Esophagus muscularis mucosa (tissue), 4 donors: ENCODE measurements around the gene AFTPH. TPM values are rescaled to one million over a fixed set of nuclear protein-coding genes. Genes with fewer than 3 reads are reported as not detected.

Experiments used
- DNase-seq: peaks from one replicate; pipeline ENCODE4 v3.0.0-alpha.2; 2017; ENCODE audit errors: extremely low spot score
- H3K27ac ChIP-seq, 4 donors: fragments of 200-600 bp; sonication (generic); replicated peaks in 1 of 4; 1 replicate in 3 of 4; 2 replicates in 1 of 4; pipeline ENCODE4 v1.5.1; 2016 to 2019; ENCODE audit warnings: mild to moderate bottlenecking in 1 of 4
- H3K27me3 ChIP-seq, 4 donors: fragments of 200-600 bp; sonication (generic); one replicate each; pipeline versions ENCODE4 v1.5.1 to v1.6.0; 2016 to 2019
- H3K36me3 ChIP-seq, 4 donors: fragments of 200-600 bp; sonication (generic); one replicate each; pipeline ENCODE4 v1.5.1; 2016 to 2019
- H3K4me1 ChIP-seq, 4 donors: fragments of 200-600 bp; sonication (generic); one replicate each; pipeline ENCODE4 v1.5.1; 2016 to 2019
- H3K4me3 ChIP-seq, 4 donors: fragments of 200-600 bp; sonication (generic); 1 replicate in 2 of 4; 2 replicates in 2 of 4; pipeline ENCODE4 v1.5.1; 2016 to 2019; ENCODE audit warnings: mild to moderate bottlenecking in 4 of 4, moderate library complexity in 1 of 4
- H3K9me3 ChIP-seq, 4 donors: fragments of 200-600 bp; sonication (generic); 1 replicate in 3 of 4; 2 replicates in 1 of 4; pipeline ENCODE4 v1.5.1; 2016 to 2019
- CTCF ChIP-seq, 3 experiments: fragments of 200-600 bp in 2 of 3; fragments of 450-650 bp in 1 of 3; sonication (generic) in 2 of 3; IDR thresholded peaks; one replicate each; pipeline ENCODE4 v1.5.1; 2017 to 2019; ENCODE audit warnings: antibody characterized with exemption in 3 of 3, mild to moderate bottlenecking in 2 of 3, moderate library complexity in 1 of 3
- EP300 ChIP-seq: sonication (generic); formaldehyde crosslinking; IDR thresholded peaks from one replicate; pipeline ENCODE4 v1.6.1; 2017; ENCODE audit warnings: antibody characterized with exemption
- POLR2A ChIP-seq: fragments of 450-650 bp; IDR thresholded peaks from one replicate; pipeline ENCODE4 v1.6.1; 2017; ENCODE audit warnings: antibody characterized with exemption, moderate library complexity, mild to moderate bottlenecking, low read depth
- POLR2AphosphoS5 ChIP-seq, 2 donors: sonication (generic); formaldehyde crosslinking; IDR thresholded peaks; one replicate each; pipeline ENCODE4 v1.6.1; 2017; ENCODE audit warnings: antibody characterized with exemption in 2 of 2
- WGBS: methylation state at CpG from one replicate; pipeline ENCODE4 v1.1.5; 2018; 5-methylcytosine and 5-hydroxymethylcytosine counted together
- intact Hi-C: fragments of 100-400 bp; cut with DNase I; formaldehyde crosslinking; loops from one replicate; pipeline ENCODE4 v1.15.1; 2023
- total RNA-seq, 4 donors: library from RNA; depleted of rRNA; stranded (reverse); fragments of >200 nt; gene quantifications; one replicate each; pipeline versions ENCODE4 v1.1.0 to v1.2.1, GENCODE V29; 2016

Gene AFTPH
- total RNA-seq, 4 donors from 2014 or later: 27.5 to 36.1 (median 35.7) TPM

GRCh38 chr2:64586054-64586453 lies 61.9 kb downstream of the AFTPH start:
- intact Hi-C loops: loop anchor here (2.0 to 10.0 kb wide), 3 partner anchors 279 to 989 kb away; no protein-coding TSS in a partner anchor
- WGBS: 89% methylated on average over 4 of the region's 4 CpGs
- Histone ChIP-seq H3K27ac (no peak overlapping the region), H3K4me1 (peaks cover 0 to 5% (median 0%) of the 10 kb centered on the region in 4 donors), H3K27me3 (no peaks in the 10 kb centered on the region), H3K36me3 (peaks cover 19 to 59% (median 35%) of the 10 kb centered on the region in 4 donors), H3K9me3 (no peaks in the 10 kb centered on the region), H3K4me3 (no peak overlapping the region)
- TF ChIP-seq POLR2A: no peak
- TF ChIP-seq POLR2AphosphoS5 (IDR thresholded peaks at IDR 0.05): no peak
- TF ChIP-seq CTCF (IDR thresholded peaks at IDR 0.05): no peak
- TF ChIP-seq EP300: no peak
- no peak for DNase-seq

- no peak overlapping the region for H3K4me3 ChIP-seq
- peaks cover 27 to 64% (median 43%) of the 10 kb centered on the region in 4 donors for H3K36me3 ChIP-seq
- WGBS: 49% methylated on average over 6 of the region's 6 CpGs
- no peak overlapping the region for H3K27ac ChIP-seq
- H3K27me3 ChIP-seq: no peaks in the 10 kb centered on the region
- intact Hi-C loops: loop anchor here (2.0 to 10.0 kb wide), 3 partner anchors 278 to 988 kb away; no protein-coding TSS in a partner anchor
- peaks cover 0 to 5% (median 0%) of the 10 kb centered on the region in 4 donors for H3K4me1 ChIP-seq
- no peak for DNase-seq
- no peaks in the 10 kb centered on the region for H3K9me3 ChIP-seq
- TF ChIP-seq EP300 (no peak), POLR2A (no peak), POLR2AphosphoS5 (IDR thresholded peaks at IDR 0.05) (no peak), CTCF (IDR thresholded peaks at IDR 0.05) (peak; percentile 64 to 69 (median 67))
These were observed 62.9 kb downstream of the AFTPH start for GRCh38 chr2:64586883-64587481.

DNA sequence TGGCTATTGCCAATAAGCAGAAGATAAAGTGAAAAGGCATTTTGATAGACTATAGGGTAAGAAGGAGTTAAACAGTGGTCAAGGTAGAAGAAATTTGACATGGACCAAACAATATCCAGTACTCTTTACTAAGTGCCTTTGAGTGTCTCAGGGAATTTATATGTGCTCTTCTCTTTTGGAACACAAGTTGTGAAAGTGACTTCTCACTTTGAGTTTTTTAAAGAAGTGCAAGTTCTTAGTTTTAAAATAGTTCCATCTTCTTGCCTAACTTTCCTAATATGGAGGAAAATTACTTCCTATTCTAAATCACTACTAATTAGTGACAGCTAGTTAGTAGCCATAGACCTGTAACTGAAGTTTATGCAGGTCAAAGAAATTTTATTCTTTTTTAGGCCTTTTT lies 63.4 kb downstream of the AFTPH start:
- H3K27ac ChIP-seq: no peak overlapping the region
- TF ChIP-seq CTCF (IDR thresholded peaks at IDR 0.05) (no peak), EP300 (no peak), POLR2AphosphoS5 (IDR thresholded peaks at IDR 0.05) (no peak), POLR2A (no peak)
- peaks cover 28 to 67% (median 48%) of the 10 kb centered on the region in 4 donors for H3K36me3 ChIP-seq
- H3K4me3 ChIP-seq: no peak overlapping the region
- intact Hi-C loops: loop anchor here (2.0 to 10.0 kb wide), 3 partner anchors 277 to 987 kb away; no protein-coding TSS in a partner anchor
- H3K9me3 ChIP-seq: no peaks in the 10 kb centered on the region
- no peaks in the 10 kb centered on the region for H3K27me3 ChIP-seq
- DNase-seq: no peak
- H3K4me1 ChIP-seq: peaks cover 0 to 5% (median 0%) of the 10 kb centered on the region in 4 donors

DNA sequence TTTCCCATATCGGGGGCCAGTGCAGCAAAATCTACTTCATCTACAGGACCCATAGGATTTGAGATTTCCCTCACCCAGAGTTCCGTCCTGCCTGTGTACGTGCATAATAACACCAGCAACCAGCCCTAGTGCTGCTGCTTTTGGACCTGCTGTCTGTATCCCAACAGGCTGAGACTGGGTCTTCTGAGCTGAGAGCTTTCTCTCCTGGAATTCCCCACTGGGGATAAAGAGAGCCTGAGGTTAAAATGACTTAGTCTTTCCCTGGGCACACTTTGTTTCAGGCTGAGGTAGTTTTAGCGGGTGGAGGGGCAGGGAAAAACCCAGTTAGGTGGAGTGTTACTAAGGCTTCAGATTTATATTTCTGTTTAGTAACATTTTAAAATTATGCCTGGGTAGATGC lies 67.1 kb downstream of the AFTPH start:
- no peak for DNase-seq

More for the DNA sequence above, 67.1 kb downstream of the AFTPH start:
- Histone ChIP-seq H3K27ac (no peak overlapping the region), H3K9me3 (no peaks in the 10 kb centered on the region), H3K4me1 (peaks cover 0 to 5% (median 0%) of the 10 kb centered on the region in 4 donors), H3K27me3 (no peaks in the 10 kb centered on the region), H3K4me3 (no peak overlapping the region), H3K36me3 (peaks cover 21 to 61% (median 37%) of the 10 kb centered on the region in 4 donors)
- intact Hi-C loops: no loop called here
- WGBS: 89% methylated on average over 4 of the region's 4 CpGs
- no peak for TF ChIP-seq EP300
- no peak for TF ChIP-seq CTCF (IDR thresholded peaks at IDR 0.05)
